ENCODE results near the gene ZNF860. TPM values are rescaled to one million over a fixed set of nuclear protein-coding genes. Genes with fewer than 3 reads are reported as not detected.

The ZNF860 gene
- total RNA-seq = 1 to 10 TPM; 1.0 to 5.0 TPM

GRCh38 chr3:31981206-31982181 is at the start of gene ZNF860, which contains the start of gene OSBPL10:
Gene ZNF860 (plus strand): TSS chr3:31981750. CDS start chr3:31989080, 7,330 bp downstream.
Gene OSBPL10 (minus strand): TSS chr3:31981262. CDS start chr3:31981179, 83 bp downstream.

Small RNA genes within 50 kb of the gene (small RNA-seq; reads per million reads assigned to genes)
- gene RF00402 = 0 reads per million in 2 donors

Other genes with a start within 250 kb of the ZNF860 start
- gene OSBPL10, start 488 bp upstream of the ZNF860 start, total RNA-seq = 10 to 100 TPM; 26.2 to 62.3 TPM
- 10 to 100 TPM; 10.3 to 14.3 TPM for gene GPD1L, start 124.9 kb downstream of the ZNF860 start, total RNA-seq

All from melanocyte of skin (primary cell).